Measurements from ENCODE around the gene MFF.
"Not testable (repeated sequence)": the region's sequence is repeated elsewhere in the genome, so short reads cannot be mapped to it uniquely, and the experiment has no call there.

The MFF gene

GRCh38 chr2:227382241-227382835 is 57.3 kb downstream of the MFF start:
- DNase-seq: not testable (repeated sequence)

- DNase-seq: no peak
These were observed 58.6 kb downstream of the MFF start for GRCh38 chr2:227383686-227384085.

DNA sequence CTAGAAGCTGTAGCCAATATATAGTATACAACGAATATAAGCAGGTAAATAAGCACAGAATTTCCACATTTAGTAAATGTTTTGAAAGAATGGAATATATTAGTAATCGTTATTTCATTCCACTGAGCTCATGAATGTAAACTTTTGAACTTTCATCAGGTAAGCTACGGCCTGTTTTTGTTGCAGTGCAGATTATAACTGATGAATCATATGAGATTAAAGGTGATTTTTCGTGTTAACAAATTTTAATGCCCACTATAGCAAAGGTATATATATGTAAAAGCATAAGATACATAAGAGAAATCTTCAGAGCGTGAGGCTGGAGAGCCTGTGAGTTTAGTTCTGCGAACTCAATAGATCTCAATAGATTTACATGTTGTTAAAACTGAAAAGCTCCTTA is 61.6 kb downstream of the MFF start:
- DNase-seq: no peak

DNA sequence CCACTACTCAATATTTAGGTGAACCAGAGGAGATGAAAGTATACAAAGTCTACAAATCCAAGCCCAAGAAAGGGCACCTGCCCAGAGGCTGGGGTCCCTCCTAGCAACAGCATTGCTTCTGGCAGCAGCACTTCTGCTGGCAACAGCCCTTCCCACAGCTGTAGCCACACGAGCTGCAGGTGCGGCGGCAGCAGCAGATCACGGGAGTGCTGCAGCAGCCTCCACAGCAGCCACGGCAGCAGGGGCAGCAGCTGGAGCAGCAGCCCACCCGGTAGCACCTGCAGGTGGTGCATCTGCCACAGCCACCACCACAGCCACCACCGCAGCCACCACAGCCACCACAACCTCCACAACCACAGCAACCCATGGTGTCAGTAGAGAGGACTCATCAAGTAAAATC is 62.5 kb downstream of the MFF start, which contains the start of gene SCYGR1:
Gene SCYGR1 (minus strand): TSS at position 367 of the 400 bp plus-strand sequence. CDS start 0 bp downstream, at position 367.
- not testable (repeated sequence) for DNase-seq

DNA sequence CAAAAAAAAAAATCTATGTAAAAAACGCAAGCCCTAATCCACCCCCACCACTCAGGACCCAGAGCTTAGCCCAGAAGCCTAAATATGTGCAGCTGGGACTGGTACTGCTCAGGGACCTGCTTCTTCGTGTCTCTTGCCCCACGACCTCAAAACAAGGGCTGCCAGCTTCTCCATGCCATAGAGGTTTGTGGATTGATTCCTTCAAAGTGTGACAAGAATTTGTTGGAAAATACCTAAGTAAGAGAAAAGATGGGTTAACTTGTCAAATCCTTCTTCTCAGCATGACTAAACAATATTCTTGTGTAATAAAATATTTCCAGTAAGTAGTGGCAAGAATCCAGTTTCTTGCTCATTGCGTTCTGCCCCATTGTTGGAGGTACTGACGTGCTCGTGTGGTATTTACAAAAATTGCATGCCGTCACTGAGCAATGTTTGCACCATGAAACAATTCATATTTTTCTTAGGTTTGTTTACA is 63.5 kb downstream of the MFF start:
- DNase-seq: no peak

DNA sequence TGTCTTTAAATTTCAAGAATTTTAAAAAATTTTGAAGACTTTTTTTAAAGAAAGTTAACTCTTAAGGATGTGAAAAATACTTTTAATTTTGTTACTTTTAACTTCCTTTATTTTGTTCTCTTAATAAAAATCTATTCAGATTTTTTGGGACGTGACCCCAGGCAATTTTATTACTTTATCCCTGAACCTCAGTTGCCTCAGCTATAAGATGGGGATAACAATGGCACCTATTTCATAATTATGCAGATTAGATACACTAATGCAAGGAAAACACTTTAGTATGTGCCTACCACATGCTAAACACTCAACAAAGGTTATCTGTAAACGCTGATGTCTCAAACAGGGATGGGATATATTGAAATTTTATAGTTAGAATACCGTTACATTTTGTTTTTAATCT is 64.2 kb downstream of the MFF start:
- DNase-seq: no peak

DNA sequence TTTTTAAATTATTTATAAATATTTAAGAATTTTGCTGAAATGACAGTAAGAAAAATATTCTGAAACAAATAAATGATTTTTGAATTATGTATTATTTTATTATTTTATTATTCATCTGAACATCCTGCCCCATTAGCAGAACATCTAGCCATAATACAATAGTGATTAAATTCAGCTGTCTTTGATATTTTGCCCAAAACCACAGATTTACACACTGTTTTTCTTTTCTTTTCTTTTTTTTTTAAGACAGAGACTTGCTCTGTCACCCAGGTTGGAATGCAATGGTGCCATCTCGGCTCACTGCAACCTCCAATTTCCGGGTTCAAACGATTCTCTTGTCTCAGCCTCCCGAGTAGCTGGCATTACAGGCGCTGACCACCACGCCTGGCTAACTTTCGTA is 64.6 kb downstream of the MFF start:
- no peak for DNase-seq

- no peak for DNase-seq
These were observed 65.6 kb downstream of the MFF start for GRCh38 chr2:227390468-227391256.

- DNase-seq: no peak
These were observed 69.3 kb downstream of the MFF start for GRCh38 chr2:227394401-227394800.

DNA sequence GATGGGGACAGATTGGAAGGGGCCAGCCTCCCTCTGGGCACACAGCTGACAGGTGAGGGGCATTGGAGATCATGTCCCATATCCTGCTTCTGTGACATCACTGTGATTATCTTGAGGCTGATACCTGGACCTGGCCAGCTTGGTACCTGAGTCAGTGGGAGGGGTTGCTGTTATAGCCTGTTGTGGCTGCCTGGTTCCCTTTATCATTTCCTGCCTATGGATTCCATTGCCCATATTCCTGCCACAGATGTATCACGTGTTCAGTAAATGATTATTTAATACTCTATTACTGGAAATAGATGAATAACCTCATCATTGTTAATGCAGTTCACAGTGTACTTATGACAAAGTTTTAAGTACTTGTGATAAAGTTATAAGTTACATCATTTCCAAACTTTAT is 70.5 kb downstream of the MFF start:
- DNase-seq: no peak

GRCh38 chr2:227397562-227397961 is 72.5 kb downstream of the MFF start:
- no peak for DNase-seq

GRCh38 chr2:227398684-227399670 is 73.9 kb downstream of the MFF start:
- DNase-seq: no peak

- no peak for DNase-seq
These were observed 76.5 kb downstream of the MFF start for GRCh38 chr2:227401550-227401949.

GRCh38 chr2:227402321-227402720 is 77.3 kb downstream of the MFF start:
- no peak for DNase-seq

DNA sequence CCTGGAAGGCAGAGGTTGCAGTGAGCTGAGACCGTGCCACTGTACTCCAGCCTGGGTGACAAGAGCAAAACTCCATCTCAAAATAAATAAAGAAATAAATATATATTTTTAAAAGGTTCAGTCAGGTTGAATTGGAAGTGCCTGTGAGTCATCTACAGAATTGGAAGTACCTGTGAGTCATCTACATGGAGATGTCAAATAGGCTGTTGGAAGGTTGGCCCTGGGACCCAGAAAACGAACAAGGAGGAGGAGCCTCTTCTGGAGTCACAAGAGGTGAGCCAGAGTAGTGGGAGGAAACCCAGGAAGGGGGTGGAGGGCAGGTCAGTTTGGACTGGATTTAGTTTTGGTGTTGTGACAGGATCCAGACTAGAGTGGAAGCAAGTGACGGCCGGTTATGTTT is 77.9 kb downstream of the MFF start:
- DNase-seq: no peak

DNA sequence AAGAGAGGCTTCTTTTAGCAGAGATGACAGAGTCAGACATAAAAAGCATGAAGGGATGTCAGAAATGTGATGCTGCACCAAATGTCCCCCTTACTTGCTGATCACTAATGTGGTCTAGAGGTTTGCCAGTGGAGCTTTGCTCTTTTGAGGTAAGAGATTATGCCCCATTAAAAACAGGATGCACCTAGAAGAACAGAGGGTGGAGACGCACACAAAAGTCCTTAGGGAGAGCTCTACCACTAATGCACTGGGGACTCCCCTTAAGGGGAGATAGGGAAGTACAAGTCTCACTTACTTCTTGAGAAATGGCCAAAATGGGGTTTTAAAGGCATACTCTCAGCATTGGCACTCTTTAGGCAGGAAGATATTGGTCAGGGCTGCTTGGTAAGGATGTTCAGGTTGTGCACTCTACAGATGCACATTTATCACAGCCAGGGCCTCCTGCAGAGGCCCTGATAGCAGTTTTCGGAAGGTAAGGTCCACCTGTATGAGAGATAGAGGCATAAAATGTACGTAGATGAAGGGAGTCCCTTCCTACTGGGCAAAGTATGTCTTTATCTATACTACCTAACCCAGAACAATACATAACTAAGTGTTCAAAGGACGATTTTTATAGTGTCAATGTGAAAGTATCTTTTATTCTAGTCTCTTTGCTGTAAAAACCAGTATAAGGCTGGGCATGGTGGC is 79.7 kb downstream of the MFF start:
- no peak for DNase-seq

DNA sequence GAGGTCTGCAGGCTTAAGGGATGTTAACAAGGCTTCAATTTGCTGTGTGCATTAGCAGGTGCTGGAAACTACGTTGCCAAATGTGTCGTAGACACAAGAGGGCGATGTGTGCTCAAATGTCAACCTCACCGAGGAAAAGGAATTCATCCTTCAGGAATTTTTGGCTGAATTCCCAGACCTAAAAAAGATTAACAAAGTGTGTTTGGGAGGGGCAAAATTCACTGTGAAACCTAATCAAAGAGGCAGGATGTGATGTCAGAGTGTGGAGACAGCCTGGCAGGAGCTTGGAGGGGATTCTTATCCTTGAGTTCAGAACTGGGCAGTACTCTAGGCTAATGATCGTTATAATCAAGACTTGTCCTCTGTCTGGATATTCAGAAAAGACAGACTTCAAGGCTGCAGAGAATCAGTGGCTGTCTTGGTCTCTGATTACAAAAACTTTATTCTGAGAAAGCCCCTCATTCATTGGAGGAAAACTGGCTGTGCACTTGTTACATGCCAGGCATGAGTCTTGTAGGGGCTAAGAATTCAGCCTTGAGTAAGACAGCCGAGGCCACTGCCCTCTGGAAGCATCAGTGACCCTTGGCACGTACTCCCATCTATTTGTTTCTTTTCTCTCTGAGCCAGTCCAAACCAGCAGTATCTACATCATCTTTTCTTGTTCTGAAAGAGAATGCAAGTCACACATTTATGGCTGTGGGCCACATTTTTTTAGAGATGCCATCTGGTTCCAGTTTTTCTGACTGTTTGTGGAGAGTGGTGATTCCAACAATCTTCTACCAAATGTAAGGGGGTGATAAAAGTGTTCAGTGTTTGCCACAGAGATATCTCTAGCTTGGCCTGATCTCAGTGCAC is 81.4 kb downstream of the MFF start:
- no peak for DNase-seq
